HUES6 (cell line): Measurements from ENCODE around the gene EPS8L2.

ENCODE experiments used
- H3K27ac ChIP-seq: 2 replicates; pipeline ENCODE4 v1.7.0; 2013; ENCODE audit warnings: low read depth, mild to moderate bottlenecking, low read length, inconsistent platforms
- H3K27me3 ChIP-seq: 2 replicates; pipeline ENCODE4 v1.6.1; 2013; ENCODE audit warnings: low read length; ENCODE audit not compliant: control insufficient read depth, insufficient read depth
- H3K36me3 ChIP-seq: 2 replicates; pipeline ENCODE4 v1.6.1; 2013; ENCODE audit warnings: low read length; ENCODE audit not compliant: control insufficient read depth, insufficient read depth
- H3K4me1 ChIP-seq: 2 replicates; pipeline ENCODE4 v1.6.1; 2013; ENCODE audit warnings: low read length; ENCODE audit not compliant: control insufficient read depth, insufficient read depth
- H3K4me3 ChIP-seq: 2 replicates; pipeline ENCODE4 v1.5.1; 2013; ENCODE audit warnings: low read depth, low read length
- H3K9ac ChIP-seq: one replicate; pipeline ENCODE4 v1.6.1; 2013; ENCODE audit warnings: mild to moderate bottlenecking, low read length
- H3K9me3 ChIP-seq: 2 replicates; pipeline ENCODE4 v1.6.1; 2013; ENCODE audit warnings: low read depth, low read length; ENCODE audit not compliant: control insufficient read depth, insufficient read depth

EPS8L2 gene

DNA sequence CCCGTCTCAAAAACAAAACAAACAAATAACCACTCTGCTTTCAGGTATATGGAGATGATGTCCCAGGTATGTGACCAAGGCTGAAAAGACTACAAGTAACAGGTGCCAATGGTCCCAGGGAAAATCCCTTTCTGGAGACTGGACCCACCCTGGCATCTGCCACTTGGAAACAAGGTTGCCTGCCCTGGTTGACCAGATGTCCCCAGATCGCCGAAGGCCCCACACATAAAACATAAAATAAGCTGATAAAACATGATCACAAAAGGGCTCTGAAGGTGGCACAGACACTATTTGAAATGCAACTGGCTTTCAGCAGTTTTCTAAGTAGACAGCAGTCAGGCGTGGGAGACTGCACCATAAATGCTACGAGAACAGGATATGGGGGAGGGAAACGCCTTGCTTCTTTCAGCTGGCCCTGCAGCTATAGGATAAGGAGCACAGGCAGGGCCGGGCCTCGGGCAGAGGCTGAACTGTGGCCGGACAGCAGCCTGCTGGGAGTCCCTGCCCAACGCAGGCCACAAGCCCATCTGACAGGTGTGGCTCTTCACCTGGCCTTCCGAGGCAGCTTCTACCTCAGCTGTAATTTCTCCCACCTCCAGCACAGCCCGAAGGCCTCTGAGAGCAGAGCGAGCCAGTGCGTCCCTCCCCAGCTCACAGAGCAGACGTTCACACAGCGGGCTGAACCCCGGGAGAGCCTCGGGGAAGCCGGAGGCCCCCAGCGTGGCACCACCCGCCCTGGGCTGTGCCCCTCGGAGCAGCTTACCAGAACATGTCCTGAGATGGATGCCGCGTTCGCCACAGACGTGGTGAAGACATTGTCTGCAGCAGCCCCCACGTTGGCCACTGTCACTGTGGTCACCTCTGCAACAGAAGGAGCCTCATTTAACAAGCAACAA lies 15.0 kb upstream of the EPS8L2 start:
- H3K4me3 ChIP-seq: no peak overlapping the region

DNA sequence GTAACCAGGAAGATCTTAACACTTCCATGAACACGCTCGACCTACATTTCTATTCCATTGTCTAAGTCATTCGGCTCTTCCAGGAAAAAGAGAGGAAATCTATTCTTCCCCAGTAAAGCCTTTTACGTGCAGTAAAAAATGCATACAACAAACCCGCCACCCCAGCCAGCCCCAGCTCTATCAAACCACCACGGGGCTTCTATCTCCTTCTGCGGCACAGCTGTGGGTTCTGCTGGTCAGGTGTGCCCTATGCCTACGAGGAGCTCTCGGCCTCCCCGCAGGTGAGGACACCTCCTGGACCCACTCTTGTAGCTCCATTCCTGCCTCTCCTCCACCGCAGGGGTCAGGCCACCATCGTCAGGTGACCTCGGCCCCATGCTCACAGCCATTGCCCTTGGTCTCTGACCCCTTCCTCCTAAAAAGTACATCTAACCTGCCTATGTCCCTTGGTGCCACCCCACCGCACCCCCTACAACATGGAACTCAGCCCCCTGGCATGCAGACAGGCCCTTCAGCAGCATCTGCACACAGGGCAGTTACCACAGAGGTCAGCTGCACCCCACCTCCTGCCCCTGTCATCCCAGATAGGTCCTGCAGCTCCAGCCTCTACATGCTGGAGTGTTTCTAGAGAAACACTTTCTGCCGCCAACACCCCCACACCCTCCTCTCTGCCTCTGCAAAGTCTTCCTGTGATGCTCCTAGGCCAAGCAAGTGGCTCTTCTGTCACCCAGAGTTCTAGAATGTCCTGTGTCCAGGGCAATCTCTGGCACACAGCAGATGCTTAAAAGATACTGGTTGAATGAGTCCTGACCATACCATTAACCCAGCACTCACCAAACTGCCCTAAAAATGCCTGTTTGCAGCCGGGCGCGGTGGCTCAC lies 14.1 kb upstream of the EPS8L2 start:
- Histone ChIP-seq H3K9ac (no peak overlapping the region), H3K9me3 (no peaks in the 10 kb centered on the region), H3K4me3 (no peak overlapping the region), H3K27me3 (no peaks in the 10 kb centered on the region), H3K27ac (no peak overlapping the region), H3K4me1 (peaks cover 14% of the 10 kb centered on the region), H3K36me3 (peaks cover 27% of the 10 kb centered on the region)

More for the DNA sequence above, 15.0 kb upstream of the EPS8L2 start:
- Histone ChIP-seq H3K36me3 (peaks cover 36% of the 10 kb centered on the region), H3K27ac (no peak overlapping the region), H3K9ac (no peak overlapping the region), H3K9me3 (no peaks in the 10 kb centered on the region), H3K27me3 (no peaks in the 10 kb centered on the region), H3K4me1 (peaks cover 13% of the 10 kb centered on the region)

DNA sequence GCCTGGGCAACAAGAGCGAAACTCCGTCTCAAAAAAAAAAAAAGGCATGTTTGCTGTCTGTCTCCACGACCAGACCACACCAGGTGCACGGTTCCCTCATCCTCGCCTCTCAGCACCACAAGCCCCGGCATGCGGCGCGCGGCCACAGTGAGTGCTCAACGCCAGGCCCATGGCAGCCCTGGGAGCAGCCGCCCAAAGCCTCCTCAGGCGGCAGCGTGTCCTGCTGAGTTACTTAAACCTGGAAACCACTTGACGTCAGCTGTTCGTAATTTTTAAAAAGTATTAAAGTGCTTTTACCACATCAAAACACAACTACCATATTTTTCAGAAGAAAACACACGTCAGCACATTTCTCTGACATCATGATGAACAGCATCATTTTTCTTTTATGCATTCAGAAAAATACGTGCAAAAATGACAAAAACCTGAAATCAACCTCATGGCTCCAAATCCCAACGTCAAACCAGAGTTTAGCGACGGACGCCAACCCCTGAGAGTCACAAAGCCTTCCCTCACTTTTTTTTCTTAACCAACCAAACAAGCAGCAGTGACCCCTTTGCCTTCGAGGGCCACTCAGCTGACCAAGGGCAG lies 13.1 kb upstream of the EPS8L2 start:
- Histone ChIP-seq H3K4me3 (0 out of 2 replicates have a peak overlapping the region, but pooled peaks have one; percentile 8), H3K27ac (no peak overlapping the region), H3K27me3 (no peaks in the 10 kb centered on the region), H3K9ac (no peak overlapping the region), H3K4me1 (peaks cover 23% of the 10 kb centered on the region), H3K9me3 (no peaks in the 10 kb centered on the region), H3K36me3 (peaks cover 19% of the 10 kb centered on the region)

DNA sequence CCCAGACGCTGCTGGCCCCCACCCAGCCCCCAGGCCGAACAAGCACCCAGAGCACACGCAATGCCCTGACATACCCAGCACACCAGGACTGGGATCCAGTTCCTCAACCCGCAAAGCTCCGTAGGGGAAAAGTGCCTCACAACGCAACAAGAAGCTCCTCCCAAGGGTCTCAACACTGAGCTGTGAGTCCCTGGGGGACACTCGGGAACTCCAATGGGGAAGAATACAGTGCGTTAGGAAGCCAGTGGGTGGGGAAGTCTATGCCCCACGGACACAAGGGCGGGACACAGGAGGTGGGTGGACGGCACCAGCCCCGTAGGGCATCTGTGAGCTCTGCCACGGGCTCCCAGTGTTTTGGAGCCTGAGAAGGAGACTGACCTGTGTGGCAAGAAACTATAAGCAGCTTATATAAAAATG lies 12.6 kb upstream of the EPS8L2 start:
- Histone ChIP-seq H3K4me3 (0 out of 2 replicates have a peak overlapping the region, but pooled peaks have one; percentile 8), H3K36me3 (peaks cover 15% of the 10 kb centered on the region), H3K27ac (no peak overlapping the region), H3K9ac (no peak overlapping the region), H3K9me3 (no peaks in the 10 kb centered on the region), H3K27me3 (no peaks in the 10 kb centered on the region), H3K4me1 (peaks cover 28% of the 10 kb centered on the region)

DNA sequence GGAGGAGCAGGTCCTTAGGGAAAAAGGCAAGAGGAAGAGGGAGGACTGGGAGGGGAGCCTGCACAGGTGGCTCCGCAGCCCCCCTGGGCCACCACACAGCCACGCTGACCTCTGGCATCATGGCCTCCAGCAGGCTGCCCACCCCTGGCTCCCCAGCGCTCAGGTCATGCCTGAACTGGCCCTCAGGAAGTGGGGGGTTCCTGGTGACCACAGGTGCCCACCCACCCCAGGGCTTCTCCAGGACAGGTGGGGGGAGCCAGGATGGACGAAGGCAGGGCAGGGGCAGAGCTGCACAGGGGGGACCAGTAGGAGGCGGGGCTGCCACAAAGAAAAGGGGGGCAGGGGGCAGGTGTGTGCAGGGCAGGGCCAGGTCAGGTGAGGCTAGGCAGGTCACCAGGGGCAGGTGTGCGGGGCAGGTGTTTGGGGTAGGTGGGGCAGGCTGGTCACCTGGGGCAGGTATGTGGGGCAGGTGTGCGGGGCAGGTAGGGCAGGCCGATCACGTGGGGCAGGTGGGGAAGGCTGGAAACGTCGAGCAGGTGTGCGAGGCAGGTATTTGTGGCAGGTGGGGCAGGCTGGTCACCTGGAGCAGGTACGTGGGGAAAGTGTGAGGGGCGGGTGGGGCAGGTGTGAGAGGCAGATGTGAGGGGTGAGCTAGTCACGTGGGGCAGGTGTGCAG lies 12.0 kb upstream of the EPS8L2 start:
- Histone ChIP-seq H3K4me1 (peaks cover 34% of the 10 kb centered on the region), H3K36me3 (peaks cover 9% of the 10 kb centered on the region), H3K4me3 (no peak overlapping the region; the same call in 1 of the 2 replicates), H3K9me3 (no peaks in the 10 kb centered on the region), H3K9ac (no peak overlapping the region), H3K27ac (no peak overlapping the region), H3K27me3 (no peaks in the 10 kb centered on the region)

DNA sequence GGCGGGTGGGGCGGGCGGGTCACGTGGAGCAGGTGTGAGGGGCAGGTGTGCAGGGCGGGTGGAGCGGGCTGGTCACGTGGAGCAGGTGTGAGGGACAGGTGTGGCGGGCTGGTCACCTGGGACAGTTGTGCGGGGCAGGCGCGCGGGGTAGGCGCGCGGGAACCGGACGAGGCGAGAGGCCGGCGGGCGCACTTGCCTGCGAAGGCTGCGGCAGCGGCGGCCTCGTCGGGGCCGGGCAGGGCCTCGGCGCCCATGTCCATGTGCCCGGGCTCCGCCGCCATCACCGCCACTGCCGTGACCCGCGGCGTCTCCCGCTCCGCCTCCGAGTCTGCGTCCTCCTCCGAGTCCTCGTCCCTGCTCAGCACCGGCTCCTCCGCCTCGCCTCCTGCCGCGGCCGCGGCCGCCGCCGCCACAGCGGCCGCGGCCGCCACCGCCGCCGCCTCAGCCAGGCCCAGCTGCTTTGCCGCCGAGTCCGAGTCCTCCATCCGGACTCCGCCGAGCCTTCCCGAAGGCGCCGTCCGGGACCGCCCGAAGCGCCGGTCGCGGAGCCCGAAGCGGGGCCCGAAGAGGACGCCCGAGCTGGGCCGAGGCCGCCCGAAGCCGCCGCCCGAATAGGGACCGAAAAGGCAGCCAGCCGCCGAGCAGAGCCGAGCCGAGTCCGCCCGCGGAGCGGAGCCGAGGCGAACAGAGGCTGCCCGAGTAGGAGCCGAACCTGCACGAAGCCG lies 11.3 kb upstream of the EPS8L2 start, which contains the start of gene DEAF1:
Gene DEAF1, minus strand, starts transcription at position 660 of the 725 bp plus-strand sequence. Its CDS starts 175 bp downstream, at position 485.
- Histone ChIP-seq H3K36me3 (peaks cover 3% of the 10 kb centered on the region), H3K4me3 (peak within 1 kb of the TSS; percentile 94), H3K27me3 (no peaks in the 10 kb centered on the region), H3K9ac (peak within 1 kb of the TSS; percentile 94), H3K4me1 (peaks cover 35% of the 10 kb centered on the region), H3K27ac (peak within 1 kb of the TSS; percentile 99), H3K9me3 (no peaks in the 10 kb centered on the region)

DNA sequence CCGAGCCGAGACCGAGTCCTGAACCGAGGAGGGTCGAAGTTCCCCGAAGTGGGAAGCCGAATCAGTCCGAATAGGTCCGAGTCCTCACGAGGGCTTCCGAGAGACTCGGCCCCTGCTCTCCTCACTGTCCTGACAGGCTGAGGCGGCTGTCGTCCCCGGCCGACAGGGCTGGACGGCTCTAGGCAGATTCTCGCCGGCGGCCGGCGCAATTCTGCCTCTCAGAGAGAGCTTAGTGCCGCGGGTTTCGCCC lies 10.8 kb upstream of the EPS8L2 start:
- Histone ChIP-seq H3K4me3 (peak overlapping the region; percentile 94), H3K36me3 (no peaks in the 10 kb centered on the region; the same call in 1 of the 2 replicates), H3K27me3 (no peaks in the 10 kb centered on the region), H3K9me3 (no peaks in the 10 kb centered on the region), H3K27ac (peak overlapping the region; percentile 99), H3K9ac (peak overlapping the region; percentile 93), H3K4me1 (peaks cover 35% of the 10 kb centered on the region)

DNA sequence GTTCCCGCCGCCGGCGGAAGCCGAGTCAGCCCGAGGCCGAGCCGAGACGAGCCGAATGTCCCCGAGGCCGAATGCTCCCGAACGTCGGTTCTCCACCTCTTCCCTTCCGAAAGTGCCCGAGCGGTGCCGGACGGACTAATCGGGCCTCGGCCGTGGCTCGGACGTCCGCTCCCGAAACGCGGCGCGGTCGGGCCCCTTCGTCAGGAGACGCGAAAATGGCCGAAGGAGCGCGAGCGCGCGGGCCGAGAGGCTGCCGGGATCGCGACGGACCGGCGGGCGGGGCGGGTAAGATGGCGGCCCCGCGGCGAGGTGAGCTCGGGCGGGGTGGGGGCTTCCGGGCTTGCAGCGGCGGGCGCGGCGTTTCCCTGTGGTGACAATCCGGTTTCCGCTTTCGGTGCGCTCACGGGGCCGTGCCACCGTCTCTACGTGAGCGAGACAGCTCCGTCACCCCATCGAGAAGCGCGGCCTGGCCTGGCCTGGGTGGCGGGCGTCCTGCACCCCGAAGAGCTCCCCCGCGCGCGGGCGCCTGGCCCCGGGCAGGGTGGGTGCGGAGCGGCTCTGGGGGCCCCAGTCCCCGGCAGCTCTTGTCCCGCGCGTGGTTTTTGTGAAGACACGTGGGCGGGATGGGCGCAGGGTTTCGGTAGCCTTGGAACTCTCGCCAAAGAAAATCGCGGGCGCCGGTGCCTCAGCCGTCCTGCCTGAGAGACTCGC lies 10.3 kb upstream of the EPS8L2 start, which contains the start of gene TMEM80:
Gene TMEM80, plus strand, starts transcription at position 279 of the 711 bp plus-strand sequence. Its CDS starts 12 bp downstream, at position 291.
- Histone ChIP-seq H3K4me3 (peak within 1 kb of the TSS; percentile 94), H3K36me3 (no peaks in the 10 kb centered on the region; the same call in 1 of the 2 replicates), H3K27me3 (no peaks in the 10 kb centered on the region), H3K9me3 (no peaks in the 10 kb centered on the region), H3K4me1 (peaks cover 35% of the 10 kb centered on the region), H3K27ac (peak within 1 kb of the TSS; percentile 99), H3K9ac (peak within 1 kb of the TSS; percentile 94)

DNA sequence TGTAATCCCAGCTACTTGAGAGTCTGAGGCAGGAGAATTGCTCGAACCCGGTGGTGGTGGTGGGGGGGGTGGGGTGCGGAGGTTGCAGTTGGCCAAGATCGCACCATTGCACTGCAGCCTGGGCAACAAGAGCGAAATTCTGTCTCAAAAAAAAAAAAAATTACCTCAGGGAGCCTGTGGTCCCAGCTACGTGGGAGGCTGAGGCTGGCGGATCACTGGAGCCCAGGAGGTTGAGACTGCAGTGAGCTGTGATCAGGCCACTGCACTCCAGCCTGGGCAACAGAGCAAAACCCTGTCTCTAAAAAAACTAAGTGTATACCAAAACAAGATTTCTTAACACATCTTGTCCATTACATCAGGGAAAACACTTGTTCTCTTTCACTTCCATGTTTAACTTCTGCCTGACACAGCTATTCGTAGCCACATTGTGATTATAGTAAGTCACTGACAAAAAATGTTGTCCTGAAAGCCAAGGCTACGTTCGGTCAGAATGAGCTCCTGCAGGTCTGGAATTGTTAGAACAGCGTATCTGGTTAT lies 9.0 kb upstream of the EPS8L2 start:
- Histone ChIP-seq H3K9me3 (no peaks in the 10 kb centered on the region), H3K9ac (no peak overlapping the region), H3K27me3 (no peaks in the 10 kb centered on the region), H3K4me1 (peaks cover 35% of the 10 kb centered on the region), H3K36me3 (peaks cover 5% of the 10 kb centered on the region; the same call in 1 of the 2 replicates), H3K4me3 (no peak overlapping the region), H3K27ac (no peak overlapping the region)
